Neural cell (in vitro differentiated cells): ENCODE results near the gene TM2D3. TPM values are rescaled to one million over a fixed set of nuclear protein-coding genes. Genes with fewer than 3 reads are reported as not detected.

Experiments
- H2AFZ ChIP-seq: fragments of 200-600, 300-800 bp; sonication (generic), shearing (Covaris generic); 2 replicates; pipeline ENCODE4 v1.6.0; 2014; ENCODE audit warnings: low read depth, mild to moderate bottlenecking, antibody characterized with exemption, low read length, moderate library complexity
- H3F3A ChIP-seq: fragments of 200-600 bp; shearing (Covaris generic); 2 replicates; pipeline ENCODE4 v1.6.1; 2016; ENCODE audit warnings: mild to moderate bottlenecking, moderate library complexity, mixed read lengths, antibody characterized with exemption, low read length; ENCODE audit not compliant: insufficient read depth, poor library complexity, severe bottlenecking
- H3K27ac ChIP-seq: fragments of 200-600, 300-800 bp; sonication (generic), shearing (Covaris generic); 2 replicates; pipeline ENCODE4 v1.5.1; 2014; ENCODE audit warnings: mild to moderate bottlenecking, low read length, moderate library complexity
- H3K27me3 ChIP-seq: fragments of 300-800, 200-600 bp; sonication (generic), shearing (Covaris generic); 2 replicates; pipeline ENCODE4 v1.6.0; 2014; ENCODE audit warnings: mild to moderate bottlenecking, low read depth, low read length, moderate library complexity; ENCODE audit not compliant: insufficient read depth
- H3K36me3 ChIP-seq: fragments of 300-800, 200-600 bp; sonication (generic), shearing (Covaris generic); 2 replicates; pipeline ENCODE4 v1.5.1; 2014; ENCODE audit warnings: mild to moderate bottlenecking, antibody characterized with exemption, low read length, moderate library complexity; ENCODE audit not compliant: insufficient read depth
- H3K4me2 ChIP-seq: fragments of 300-800, 200-600 bp; sonication (generic), shearing (Covaris generic); 2 replicates; pipeline ENCODE4 v1.6.0; 2014; ENCODE audit warnings: mild to moderate bottlenecking, low read length
- H3K4me3 ChIP-seq: fragments of 300-800, 200-600 bp; sonication (generic), shearing (Covaris generic); 2 replicates; pipeline ENCODE4 v1.5.1; 2014; ENCODE audit warnings: mild to moderate bottlenecking, low read length, moderate library complexity
- H3K79me2 ChIP-seq: fragments of 200-600 bp; shearing (Covaris generic); replicated peaks from 2 replicates; pipeline ENCODE4 v1.6.0; 2014; ENCODE audit warnings: mild to moderate bottlenecking, low read length, moderate library complexity; ENCODE audit not compliant: insufficient read depth
- H3K9ac ChIP-seq: fragments of 300-800, 200-600 bp; sonication (generic), shearing (Covaris generic); 2 replicates; pipeline ENCODE4 v1.6.1; 2016; ENCODE audit warnings: mild to moderate bottlenecking, low read length, mixed read lengths
- H3K9me2 ChIP-seq: fragments of 200-600 bp; shearing (Covaris generic); 2 replicates; pipeline ENCODE4 v1.6.1; 2016; ENCODE audit warnings: mild to moderate bottlenecking, low read length, mixed read lengths; ENCODE audit not compliant: insufficient read depth
- H3K9me3 ChIP-seq: fragments of 200-600, 300-800 bp; sonication (generic), shearing (Covaris generic); 2 replicates; pipeline ENCODE4 v1.6.1; 2016; ENCODE audit warnings: mild to moderate bottlenecking, mixed run types, low read length, moderate library complexity, mixed read lengths
- H4K20me1 ChIP-seq: fragments of 200-600 bp; shearing (Covaris generic); 2 replicates; pipeline ENCODE4 v1.6.1; 2016; ENCODE audit warnings: mild to moderate bottlenecking, mixed run types; ENCODE audit not compliant: insufficient read depth
- EP300 ChIP-seq: fragments of 450-650 bp; conservative IDR thresholded peaks from 2 replicates; pipeline ENCODE4 v1.6.1; 2014; ENCODE audit warnings: antibody characterized with exemption, mild to moderate bottlenecking, moderate library complexity; ENCODE audit not compliant: poor library complexity, severe bottlenecking
- EZH2 ChIP-seq: fragments of 200-600, 300-800 bp; shearing (Covaris generic), sonication (generic); IDR thresholded peaks from 2 replicates; pipeline ENCODE4 v1.6.1; 2014; ENCODE audit warnings: antibody characterized with exemption, low read length, borderline replicate concordance, mild to moderate bottlenecking; ENCODE audit not compliant: insufficient read depth, poor library complexity, severe bottlenecking
- MXI1 ChIP-seq: fragments of 450-650 bp; conservative IDR thresholded peaks from 2 replicates; pipeline ENCODE4 v1.6.1; 2014; ENCODE audit warnings: antibody characterized with exemption, mild to moderate bottlenecking; ENCODE audit not compliant: poor library complexity, severe bottlenecking
- POLR2AphosphoS5 ChIP-seq: IDR thresholded peaks from 2 replicates; pipeline ENCODE4 v1.6.1; 2012
- RAD21 ChIP-seq: fragments of 450-650 bp; conservative IDR thresholded peaks from 2 replicates; pipeline ENCODE4 v1.6.1; 2014; ENCODE audit warnings: antibody characterized with exemption, mild to moderate bottlenecking, moderate library complexity
- SMC3 ChIP-seq: fragments of 450-650 bp; conservative IDR thresholded peaks from 2 replicates; pipeline ENCODE4 v1.6.1; 2014; ENCODE audit warnings: antibody characterized with exemption, mild to moderate bottlenecking, moderate library complexity; ENCODE audit not compliant: poor library complexity
- TAF1 ChIP-seq: IDR thresholded peaks from 2 replicates; pipeline ENCODE4 v1.6.1; 2012; ENCODE audit warnings: low read depth
- polyA plus RNA-seq: library from polyadenylated mRNA; depleted of rRNA; stranded (reverse); fragments of >200 nt; gene quantifications from 2 replicates; pipeline ENCODE4 v1.2.3, GENCODE V29; 2014
- TF ChIP-seq, protein P1 (sequence below): IDR thresholded peaks from 2 replicates; pipeline ENCODE4 v1.6.1; 2012; ENCODE audit warnings: borderline replicate concordance
- TF ChIP-seq, protein P2 (sequence below): fragments of 450-650 bp; IDR thresholded peaks from 2 replicates; pipeline ENCODE4 v1.5.1; 2014; ENCODE audit warnings: antibody characterized with exemption, mild to moderate bottlenecking, moderate library complexity; ENCODE audit not compliant: poor library complexity, severe bottlenecking

The TM2D3 gene
- polyA plus RNA-seq, 1 donor from 2014 or later, result 343 TPM

DNA sequence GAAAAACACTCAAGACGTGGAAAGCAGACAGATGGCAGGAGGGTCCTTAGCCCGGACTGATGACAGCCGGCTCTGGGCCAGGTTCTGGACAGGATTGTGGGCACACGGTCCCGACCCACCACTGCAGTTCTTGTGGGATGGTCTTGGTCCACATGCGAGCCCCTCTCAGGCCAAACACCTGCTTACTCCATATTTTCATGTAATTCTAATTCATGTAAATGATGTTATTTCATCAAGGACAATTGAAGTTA is 32.6 kb downstream of the TM2D3 start:
- Histone ChIP-seq H3K79me2 (no peaks in the 10 kb centered on the region), H3K36me3 (no peaks in the 10 kb centered on the region), H3K9ac (no peak overlapping the region), H3K27ac (no peak overlapping the region), H2AFZ (no peak overlapping the region), H3K27me3 (no peaks in the 10 kb centered on the region), H3F3A (no peaks in the 10 kb centered on the region), H3K4me2 (no peak overlapping the region), H3K9me2 (no peaks in the 10 kb centered on the region), H3K4me3 (no peak overlapping the region), H4K20me1 (no peaks in the 10 kb centered on the region), H3K9me3 (peaks cover 4% of the 10 kb centered on the region)
- TF ChIP-seq, protein P1, sequence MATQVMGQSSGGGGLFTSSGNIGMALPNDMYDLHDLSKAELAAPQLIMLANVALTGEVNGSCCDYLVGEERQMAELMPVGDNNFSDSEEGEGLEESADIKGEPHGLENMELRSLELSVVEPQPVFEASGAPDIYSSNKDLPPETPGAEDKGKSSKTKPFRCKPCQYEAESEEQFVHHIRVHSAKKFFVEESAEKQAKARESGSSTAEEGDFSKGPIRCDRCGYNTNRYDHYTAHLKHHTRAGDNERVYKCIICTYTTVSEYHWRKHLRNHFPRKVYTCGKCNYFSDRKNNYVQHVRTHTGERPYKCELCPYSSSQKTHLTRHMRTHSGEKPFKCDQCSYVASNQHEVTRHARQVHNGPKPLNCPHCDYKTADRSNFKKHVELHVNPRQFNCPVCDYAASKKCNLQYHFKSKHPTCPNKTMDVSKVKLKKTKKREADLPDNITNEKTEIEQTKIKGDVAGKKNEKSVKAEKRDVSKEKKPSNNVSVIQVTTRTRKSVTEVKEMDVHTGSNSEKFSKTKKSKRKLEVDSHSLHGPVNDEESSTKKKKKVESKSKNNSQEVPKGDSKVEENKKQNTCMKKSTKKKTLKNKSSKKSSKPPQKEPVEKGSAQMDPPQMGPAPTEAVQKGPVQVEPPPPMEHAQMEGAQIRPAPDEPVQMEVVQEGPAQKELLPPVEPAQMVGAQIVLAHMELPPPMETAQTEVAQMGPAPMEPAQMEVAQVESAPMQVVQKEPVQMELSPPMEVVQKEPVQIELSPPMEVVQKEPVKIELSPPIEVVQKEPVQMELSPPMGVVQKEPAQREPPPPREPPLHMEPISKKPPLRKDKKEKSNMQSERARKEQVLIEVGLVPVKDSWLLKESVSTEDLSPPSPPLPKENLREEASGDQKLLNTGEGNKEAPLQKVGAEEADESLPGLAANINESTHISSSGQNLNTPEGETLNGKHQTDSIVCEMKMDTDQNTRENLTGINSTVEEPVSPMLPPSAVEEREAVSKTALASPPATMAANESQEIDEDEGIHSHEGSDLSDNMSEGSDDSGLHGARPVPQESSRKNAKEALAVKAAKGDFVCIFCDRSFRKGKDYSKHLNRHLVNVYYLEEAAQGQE, result no peak
- TF ChIP-seq RAD21 (no peak), EP300 (no peak), POLR2AphosphoS5 (no peak), MXI1 (no peak), SMC3 (no peak), EZH2 (no peak), TAF1 (no peak)
- TF ChIP-seq, protein P2, sequence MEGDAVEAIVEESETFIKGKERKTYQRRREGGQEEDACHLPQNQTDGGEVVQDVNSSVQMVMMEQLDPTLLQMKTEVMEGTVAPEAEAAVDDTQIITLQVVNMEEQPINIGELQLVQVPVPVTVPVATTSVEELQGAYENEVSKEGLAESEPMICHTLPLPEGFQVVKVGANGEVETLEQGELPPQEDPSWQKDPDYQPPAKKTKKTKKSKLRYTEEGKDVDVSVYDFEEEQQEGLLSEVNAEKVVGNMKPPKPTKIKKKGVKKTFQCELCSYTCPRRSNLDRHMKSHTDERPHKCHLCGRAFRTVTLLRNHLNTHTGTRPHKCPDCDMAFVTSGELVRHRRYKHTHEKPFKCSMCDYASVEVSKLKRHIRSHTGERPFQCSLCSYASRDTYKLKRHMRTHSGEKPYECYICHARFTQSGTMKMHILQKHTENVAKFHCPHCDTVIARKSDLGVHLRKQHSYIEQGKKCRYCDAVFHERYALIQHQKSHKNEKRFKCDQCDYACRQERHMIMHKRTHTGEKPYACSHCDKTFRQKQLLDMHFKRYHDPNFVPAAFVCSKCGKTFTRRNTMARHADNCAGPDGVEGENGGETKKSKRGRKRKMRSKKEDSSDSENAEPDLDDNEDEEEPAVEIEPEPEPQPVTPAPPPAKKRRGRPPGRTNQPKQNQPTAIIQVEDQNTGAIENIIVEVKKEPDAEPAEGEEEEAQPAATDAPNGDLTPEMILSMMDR, result no peak

DNA sequence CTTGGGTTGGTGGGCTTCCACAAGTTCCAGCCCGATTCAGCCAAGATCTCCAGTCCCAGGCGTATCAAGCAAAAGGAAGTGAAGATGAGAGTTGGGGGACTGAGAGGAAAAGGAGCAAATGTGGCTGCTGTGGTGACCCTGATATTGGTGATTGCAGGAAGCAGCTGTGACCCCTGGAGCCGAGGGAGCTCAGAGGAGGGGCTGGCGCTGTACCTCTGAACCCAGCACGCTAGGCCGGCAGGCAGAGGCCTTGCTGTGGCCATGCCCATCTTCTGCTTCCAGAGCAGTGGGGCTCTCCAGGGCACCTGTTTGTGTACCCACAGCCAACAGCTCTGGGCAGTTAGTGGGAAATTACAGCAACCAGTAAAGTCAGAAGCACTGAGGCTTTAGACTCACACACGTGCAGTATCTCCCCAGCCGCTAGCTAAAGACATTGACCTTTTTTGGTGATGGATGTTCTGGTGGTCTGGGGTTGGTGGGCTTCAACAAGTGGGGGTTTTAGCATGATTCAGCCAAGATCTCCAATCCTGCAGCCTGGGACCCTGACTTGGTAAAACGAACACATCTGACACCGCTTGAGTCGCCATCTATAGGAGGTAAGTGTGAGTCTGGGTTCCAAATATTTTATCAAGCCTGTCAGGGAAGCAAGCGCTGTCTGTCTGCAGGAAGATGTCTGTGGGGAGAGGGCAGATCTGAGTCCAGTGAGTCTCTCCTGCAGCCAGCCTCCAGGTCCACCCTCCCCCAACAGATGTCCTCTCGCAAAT is 33.1 kb downstream of the TM2D3 start:
- Histone ChIP-seq H3K79me2 (no peaks in the 10 kb centered on the region), H3K9me3 (peaks cover 2% of the 10 kb centered on the region), H2AFZ (no peak overlapping the region), H3K27ac (no peak overlapping the region), H3K4me2 (no peak overlapping the region), H3K9me2 (no peaks in the 10 kb centered on the region), H3K4me3 (no peak overlapping the region), H4K20me1 (no peaks in the 10 kb centered on the region), H3K9ac (no peak overlapping the region), H3K36me3 (no peaks in the 10 kb centered on the region), H3F3A (no peaks in the 10 kb centered on the region), H3K27me3 (no peaks in the 10 kb centered on the region)
- TF ChIP-seq SMC3 (no peak), EZH2 (no peak), POLR2AphosphoS5 (no peak), EP300 (no peak), TAF1 (no peak), RAD21 (no peak), MXI1 (no peak)
- TF ChIP-seq, protein P2, result no peak
- TF ChIP-seq, protein P1, result no peak
